Measurements from ENCODE around the gene PTPRF. TPM values are rescaled to one million over a fixed set of nuclear protein-coding genes. Genes with fewer than 3 reads are reported as not detected.

The PTPRF gene
- total RNA-seq, 2 donors from 2014 or later: 203 to 250 TPM

- no peaks in the 10 kb centered on the region for H3K4me1 ChIP-seq (ENCODE audit: control insufficient read depth, insufficient read depth, low read length)
- no peak overlapping the region for H3K9ac ChIP-seq (ENCODE audit: extremely low read depth, low read length, poor library complexity, severe bottlenecking)
- H3K9me3 ChIP-seq (ENCODE audit: control insufficient read depth, low read length): no peaks in the 10 kb centered on the region
- WGBS, 2 experiments (ENCODE audit: insufficient coverage in 1 of 2, insufficient read length in 1 of 2): 96% methylated on average over 2 of the region's 2 CpGs; no CpG with 5 or more reads in 1 of the 2 experiments
- H3K4me1 Mint-ChIP-seq: peaks cover 55% of the 10 kb centered on the region
- H3K27me3 Mint-ChIP-seq (ENCODE audit: insufficient read depth): peaks cover 5% of the 10 kb centered on the region
- no peak for DNase-seq
- H3K36me3 ChIP-seq (ENCODE audit: control insufficient read depth, insufficient read depth, low read length): peaks cover 10% of the 10 kb centered on the region
- H3K27ac Mint-ChIP-seq: no peak overlapping the region
- no peaks in the 10 kb centered on the region for H3K27me3 ChIP-seq (ENCODE audit: control insufficient read depth, insufficient read depth, low read length, poor library complexity, severe bottlenecking)
- no peak for TF ChIP-seq CTCF (conservative IDR thresholded peaks at IDR 0.05)
- H3K27ac ChIP-seq (ENCODE audit: low read depth, low read length): no peak overlapping the region
- no peak overlapping the region for H3K4me3 ChIP-seq (ENCODE audit: low read length)
- H3K9me3 Mint-ChIP-seq: no peaks in the 10 kb centered on the region
- H3K36me3 Mint-ChIP-seq (ENCODE audit: low read depth): peaks cover 14% of the 10 kb centered on the region
- H3K4me3 Mint-ChIP-seq: no peak overlapping the region
Observed at GRCh38 chr1:43534256-43534655, 3.6 kb downstream of the PTPRF start.

GRCh38 chr1:43536196-43536863, 5.6 kb downstream of the PTPRF start:
- no peak for DNase-seq
- no peaks in the 10 kb centered on the region for H3K9me3 ChIP-seq (ENCODE audit: control insufficient read depth, low read length)
- peaks cover 22% of the 10 kb centered on the region for H3K36me3 ChIP-seq (ENCODE audit: control insufficient read depth, insufficient read depth, low read length)
- H3K4me1 Mint-ChIP-seq: peaks cover 42% of the 10 kb centered on the region
- H3K4me3 ChIP-seq (ENCODE audit: low read length): no peak overlapping the region
- no peak overlapping the region for H3K4me3 Mint-ChIP-seq
- H3K9me3 Mint-ChIP-seq: no peaks in the 10 kb centered on the region
- H3K36me3 Mint-ChIP-seq (ENCODE audit: low read depth): peaks cover 20% of the 10 kb centered on the region
- H3K4me1 ChIP-seq (ENCODE audit: control insufficient read depth, insufficient read depth, low read length): no peaks in the 10 kb centered on the region
- no peak overlapping the region for H3K27ac ChIP-seq (ENCODE audit: low read depth, low read length)
- no peaks in the 10 kb centered on the region for H3K27me3 Mint-ChIP-seq (ENCODE audit: insufficient read depth)
- WGBS, 2 experiments (ENCODE audit: insufficient coverage in 1 of 2, insufficient read length in 1 of 2): 89 to 95% methylated on average over 7 to 8 of the region's 8 CpGs
- TF ChIP-seq CTCF (conservative IDR thresholded peaks at IDR 0.05): no peak
- H3K9ac ChIP-seq (ENCODE audit: extremely low read depth, low read length, poor library complexity, severe bottlenecking): no peak overlapping the region
- no peaks in the 10 kb centered on the region for H3K27me3 ChIP-seq (ENCODE audit: control insufficient read depth, insufficient read depth, low read length, poor library complexity, severe bottlenecking)
- no peak overlapping the region for H3K27ac Mint-ChIP-seq

GRCh38 chr1:43536864-43537358, 6.2 kb downstream of the PTPRF start:
- H3K4me1 ChIP-seq (ENCODE audit: control insufficient read depth, insufficient read depth, low read length): no peaks in the 10 kb centered on the region

More at GRCh38 chr1:43536864-43537358, 6.2 kb downstream of the PTPRF start:
- Histone ChIP-seq H3K4me3 (ENCODE audit: low read length) (no peak overlapping the region), H3K9me3 (ENCODE audit: control insufficient read depth, low read length) (no peaks in the 10 kb centered on the region), H3K27ac (ENCODE audit: low read depth, low read length) (no peak overlapping the region), H3K9ac (ENCODE audit: extremely low read depth, low read length, poor library complexity, severe bottlenecking) (no peak overlapping the region), H3K27me3 (ENCODE audit: control insufficient read depth, insufficient read depth, low read length, poor library complexity, severe bottlenecking) (no peaks in the 10 kb centered on the region), H3K36me3 (ENCODE audit: control insufficient read depth, insufficient read depth, low read length) (peaks cover 25% of the 10 kb centered on the region)
- H3K4me1 Mint-ChIP-seq: peaks cover 39% of the 10 kb centered on the region
- no peak overlapping the region for H3K27ac Mint-ChIP-seq
- H3K9me3 Mint-ChIP-seq: no peaks in the 10 kb centered on the region
- WGBS, 2 experiments (ENCODE audit: insufficient coverage in 1 of 2, insufficient read length in 1 of 2): 80 to 91% methylated on average over 3 to 11 of the region's 11 CpGs
- H3K27me3 Mint-ChIP-seq (ENCODE audit: insufficient read depth): no peaks in the 10 kb centered on the region
- no peak for DNase-seq
- TF ChIP-seq CTCF (conservative IDR thresholded peaks at IDR 0.05): no peak
- peaks cover 20% of the 10 kb centered on the region for H3K36me3 Mint-ChIP-seq (ENCODE audit: low read depth)
- H3K4me3 Mint-ChIP-seq: no peak overlapping the region
